ENCODE results near the gene FKBP14.

The FKBP14 gene

DNA sequence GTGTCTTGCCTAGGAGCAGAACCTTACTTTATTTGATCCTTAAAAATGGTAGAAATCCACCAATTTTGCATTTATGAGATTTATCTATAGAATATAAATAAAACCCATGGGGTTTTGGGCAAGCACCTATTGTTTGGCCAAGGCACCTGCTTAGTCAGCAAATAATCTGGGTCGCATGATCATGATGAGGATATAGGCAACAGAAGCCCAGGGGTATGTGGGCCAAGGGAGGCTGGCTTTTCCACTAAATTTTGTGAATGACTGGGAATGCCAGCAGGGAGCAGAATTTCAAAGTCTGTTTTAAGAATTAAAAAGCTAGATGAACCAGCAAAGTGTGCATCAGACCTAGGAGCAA is 54.2 kb downstream of the FKBP14 start:
- H3K27me3 ChIP-seq (replicated peaks; ENCODE audit: control insufficient read depth, insufficient read depth, low read length): no peaks in the 10 kb centered on the region
- DNase-seq (ENCODE audit: extremely low read depth, insufficient read length): no peak
- TF ChIP-seq, protein P1, sequence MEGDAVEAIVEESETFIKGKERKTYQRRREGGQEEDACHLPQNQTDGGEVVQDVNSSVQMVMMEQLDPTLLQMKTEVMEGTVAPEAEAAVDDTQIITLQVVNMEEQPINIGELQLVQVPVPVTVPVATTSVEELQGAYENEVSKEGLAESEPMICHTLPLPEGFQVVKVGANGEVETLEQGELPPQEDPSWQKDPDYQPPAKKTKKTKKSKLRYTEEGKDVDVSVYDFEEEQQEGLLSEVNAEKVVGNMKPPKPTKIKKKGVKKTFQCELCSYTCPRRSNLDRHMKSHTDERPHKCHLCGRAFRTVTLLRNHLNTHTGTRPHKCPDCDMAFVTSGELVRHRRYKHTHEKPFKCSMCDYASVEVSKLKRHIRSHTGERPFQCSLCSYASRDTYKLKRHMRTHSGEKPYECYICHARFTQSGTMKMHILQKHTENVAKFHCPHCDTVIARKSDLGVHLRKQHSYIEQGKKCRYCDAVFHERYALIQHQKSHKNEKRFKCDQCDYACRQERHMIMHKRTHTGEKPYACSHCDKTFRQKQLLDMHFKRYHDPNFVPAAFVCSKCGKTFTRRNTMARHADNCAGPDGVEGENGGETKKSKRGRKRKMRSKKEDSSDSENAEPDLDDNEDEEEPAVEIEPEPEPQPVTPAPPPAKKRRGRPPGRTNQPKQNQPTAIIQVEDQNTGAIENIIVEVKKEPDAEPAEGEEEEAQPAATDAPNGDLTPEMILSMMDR (IDR thresholded peaks at IDR 0.05; ENCODE audit: insufficient read depth, low read length, poor library complexity, severe bottlenecking): no peak
- no peak overlapping the region for H3K4me3 ChIP-seq (replicated peaks; ENCODE audit: low read depth, low read length)
- H3K36me3 ChIP-seq (ENCODE audit: control insufficient read depth, insufficient read depth, low read length): peaks cover 4% of the 10 kb centered on the region

DNA sequence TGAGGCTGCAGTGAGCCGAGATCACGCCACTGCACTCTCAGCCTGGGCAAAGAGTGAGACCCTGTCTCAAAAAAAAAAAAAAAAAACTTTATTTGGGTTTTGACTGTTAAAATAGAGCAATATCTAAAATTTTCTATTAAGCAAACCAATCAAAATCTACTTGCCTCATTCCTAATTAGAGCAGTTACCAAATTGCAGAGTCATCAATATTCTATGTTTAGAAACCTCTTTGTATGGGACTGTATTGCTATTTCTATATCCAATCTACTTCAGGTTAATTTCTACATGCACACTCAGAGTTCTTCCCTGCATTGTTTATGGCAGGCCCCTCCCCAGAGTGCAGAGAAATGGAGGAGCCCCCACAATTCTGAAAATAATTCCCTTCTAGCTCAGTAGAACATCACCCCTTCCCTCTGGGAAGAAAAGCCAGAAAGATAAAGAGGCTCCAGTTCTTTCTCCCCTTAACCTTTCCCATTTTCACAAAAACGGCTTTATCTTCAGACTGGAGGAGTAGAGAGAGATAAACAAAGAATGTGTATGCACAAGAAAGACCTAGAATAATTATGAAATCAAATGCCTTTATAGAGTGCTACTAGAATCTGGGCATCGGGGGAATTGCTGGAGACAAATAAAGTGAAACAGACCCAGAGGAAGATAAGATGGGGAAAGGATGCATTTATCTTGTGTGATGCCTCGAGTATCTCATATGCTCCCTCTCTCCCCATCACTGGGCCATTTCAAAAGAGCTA is 54.8 kb downstream of the FKBP14 start:
- DNase-seq (ENCODE audit: extremely low read depth, insufficient read length): no peak
- peaks cover 4% of the 10 kb centered on the region for H3K36me3 ChIP-seq (ENCODE audit: control insufficient read depth, insufficient read depth, low read length)
- no peaks in the 10 kb centered on the region for H3K27me3 ChIP-seq (replicated peaks; ENCODE audit: control insufficient read depth, insufficient read depth, low read length)
- no peak overlapping the region for H3K4me3 ChIP-seq (replicated peaks; ENCODE audit: low read depth, low read length)
- TF ChIP-seq, protein P1 (IDR thresholded peaks at IDR 0.05; ENCODE audit: insufficient read depth, low read length, poor library complexity, severe bottlenecking): no peak

DNA sequence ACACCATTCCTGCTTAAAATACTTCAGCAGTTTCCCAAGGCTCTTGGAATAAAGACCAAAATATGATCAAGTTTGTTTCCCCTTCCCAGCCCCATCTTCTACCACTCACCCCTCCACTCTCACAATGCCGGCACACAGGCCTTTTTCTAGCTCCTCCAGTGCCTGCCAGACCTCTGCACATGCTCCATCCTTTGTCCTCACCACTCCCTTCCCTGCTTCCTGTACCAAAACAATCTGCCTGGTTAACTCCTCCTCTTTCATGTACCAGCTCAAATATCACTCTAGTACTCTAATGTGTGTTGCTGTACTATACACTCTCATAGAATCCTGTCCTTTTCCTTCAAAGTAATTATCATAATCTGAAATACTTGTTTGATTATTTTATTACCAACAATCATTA is 56.3 kb downstream of the FKBP14 start:
- no peak for DNase-seq (ENCODE audit: extremely low read depth, insufficient read length)
- TF ChIP-seq, protein P1 (IDR thresholded peaks at IDR 0.05; ENCODE audit: insufficient read depth, low read length, poor library complexity, severe bottlenecking): no peak
- H3K27me3 ChIP-seq (replicated peaks; ENCODE audit: control insufficient read depth, insufficient read depth, low read length): no peaks in the 10 kb centered on the region
- H3K36me3 ChIP-seq (ENCODE audit: control insufficient read depth, insufficient read depth, low read length): peaks cover 4% of the 10 kb centered on the region
- no peak overlapping the region for H3K4me3 ChIP-seq (replicated peaks; ENCODE audit: low read depth, low read length)

DNA sequence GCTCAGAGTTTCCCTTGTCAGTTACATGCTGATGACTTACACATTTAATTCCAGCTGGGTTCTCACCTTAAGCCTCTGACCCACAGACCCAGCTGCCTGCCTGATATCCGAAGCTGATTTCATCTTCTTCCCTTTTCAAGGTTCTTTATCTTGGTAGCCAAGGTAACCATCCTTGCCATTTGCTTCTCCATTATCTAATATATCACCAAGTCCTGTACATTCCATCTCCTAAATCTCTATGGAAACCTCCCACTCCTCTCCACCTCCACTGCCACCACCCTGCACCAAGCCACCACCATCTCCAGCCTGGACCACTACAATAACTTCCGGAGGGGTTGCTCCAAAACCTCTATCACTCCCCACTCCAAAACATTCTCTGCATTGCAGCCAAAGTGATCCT is 56.8 kb downstream of the FKBP14 start:
- DNase-seq (ENCODE audit: extremely low read depth, insufficient read length): no peak
- peaks cover 4% of the 10 kb centered on the region for H3K36me3 ChIP-seq (ENCODE audit: control insufficient read depth, insufficient read depth, low read length)
- no peak overlapping the region for H3K4me3 ChIP-seq (replicated peaks; ENCODE audit: low read depth, low read length)
- TF ChIP-seq, protein P1 (IDR thresholded peaks at IDR 0.05; ENCODE audit: insufficient read depth, low read length, poor library complexity, severe bottlenecking): no peak
- no peaks in the 10 kb centered on the region for H3K27me3 ChIP-seq (replicated peaks; ENCODE audit: control insufficient read depth, insufficient read depth, low read length)

DNA sequence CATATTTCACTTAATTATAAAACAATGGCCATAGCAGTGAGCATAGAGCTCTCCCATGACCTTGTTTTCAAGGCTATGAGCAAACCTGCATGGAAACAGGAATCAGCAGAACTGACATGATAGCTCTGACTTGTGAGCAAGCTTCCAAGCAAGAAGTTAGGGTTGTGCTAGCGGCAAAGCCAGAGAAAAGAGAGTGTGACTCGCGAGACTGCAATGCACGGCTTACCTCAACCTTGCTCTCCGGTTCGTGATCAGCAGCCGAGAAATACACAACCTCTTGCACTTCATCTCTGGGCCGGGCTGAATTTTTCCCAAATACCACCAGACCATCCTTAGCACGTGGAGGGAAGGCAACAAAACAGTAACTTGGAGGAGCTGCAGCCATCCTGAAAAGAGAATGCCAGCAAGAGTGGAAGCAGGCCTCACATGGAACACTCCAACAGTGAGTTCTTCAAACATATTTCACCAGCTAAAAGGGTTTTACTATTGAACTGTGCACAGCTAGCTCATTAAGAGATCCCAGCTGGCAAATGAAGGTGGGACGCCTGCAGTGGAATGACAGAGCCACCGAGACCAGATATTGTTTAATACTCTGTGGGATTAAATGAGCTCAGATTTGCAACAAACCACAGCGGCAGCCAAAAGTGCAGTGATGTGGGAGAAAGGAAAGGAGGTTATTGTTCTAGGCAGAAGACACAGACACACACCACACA is 57.7 kb downstream of the FKBP14 start:
- H3K36me3 ChIP-seq (ENCODE audit: control insufficient read depth, insufficient read depth, low read length): peaks cover 4% of the 10 kb centered on the region
- TF ChIP-seq, protein P1 (IDR thresholded peaks at IDR 0.05; ENCODE audit: insufficient read depth, low read length, poor library complexity, severe bottlenecking): no peak
- no peak for DNase-seq (ENCODE audit: extremely low read depth, insufficient read length)
- no peak overlapping the region for H3K4me3 ChIP-seq (replicated peaks; ENCODE audit: low read depth, low read length)
- H3K27me3 ChIP-seq (replicated peaks; ENCODE audit: control insufficient read depth, insufficient read depth, low read length): no peaks in the 10 kb centered on the region
